Measurements from ENCODE around the gene IQGAP1. TPM values are rescaled to one million over a fixed set of nuclear protein-coding genes. Genes with fewer than 3 reads are reported as not detected.
"Not testable (repeated sequence)": the region's sequence is repeated elsewhere in the genome, so short reads cannot be mapped to it uniquely, and the experiment has no call there.

Gene IQGAP1
- total RNA-seq, 1 donor = 37.7 TPM

- no peak for DNase-seq (ENCODE audit: low read depth in 2 of 3, low spot score in 2 of 3)
Observed at GRCh38 chr15:90523373-90523772, 135.3 kb downstream of the IQGAP1 start.

GRCh38 chr15:90524018-90524803 is 136.2 kb downstream of the IQGAP1 start:
- not testable (repeated sequence) for DNase-seq (ENCODE audit: low read depth in 2 of 3, low spot score in 2 of 3)

- DNase-seq (ENCODE audit: low read depth in 2 of 3, low spot score in 2 of 3) = no peak
Observed at GRCh38 chr15:90529011-90529370, 140.9 kb downstream of the IQGAP1 start.

GRCh38 chr15:90529371-90530249 is 141.6 kb downstream of the IQGAP1 start, which contains the start of gene CRTC3:
CRTC3 (plus strand) TSS chr15:90529923; CDS start chr15:90530072, 149 bp downstream.
- DNase-seq (ENCODE audit: low read depth in 2 of 3, low spot score in 2 of 3) = peak; percentile 52 to 65 (median 61)

- peak in 2 of 3 donors; percentile 44 to 56 for DNase-seq (ENCODE audit: low read depth in 2 of 3, low spot score in 2 of 3)
Observed at GRCh38 chr15:90530250-90531051, 142.4 kb downstream of the IQGAP1 start.

- no peak for DNase-seq (ENCODE audit: low read depth in 2 of 3, low spot score in 2 of 3)
Observed at GRCh38 chr15:90531147-90531546, 143.1 kb downstream of the IQGAP1 start.

GRCh38 chr15:90535254-90535653 is 147.2 kb downstream of the IQGAP1 start:
- DNase-seq (ENCODE audit: low read depth in 2 of 3, low spot score in 2 of 3) = no peak

GRCh38 chr15:90539789-90540188 is 151.7 kb downstream of the IQGAP1 start:
- no peak for DNase-seq (ENCODE audit: low read depth in 2 of 3, low spot score in 2 of 3)

GRCh38 chr15:90540768-90541167 is 152.7 kb downstream of the IQGAP1 start:
- DNase-seq (ENCODE audit: low read depth in 2 of 3, low spot score in 2 of 3) = no peak

- DNase-seq (ENCODE audit: low read depth in 2 of 3, low spot score in 2 of 3) = peak in 1 of 3 donors; percentile 37
Observed at GRCh38 chr15:90545095-90545494, 157.1 kb downstream of the IQGAP1 start.

- DNase-seq (ENCODE audit: low read depth in 2 of 3, low spot score in 2 of 3) = peak in 1 of 3 donors; percentile 36
Observed at GRCh38 chr15:90547540-90547939, 159.5 kb downstream of the IQGAP1 start.

- peak in 1 of 3 donors; percentile 55 for DNase-seq (ENCODE audit: low read depth in 2 of 3, low spot score in 2 of 3)
Observed at GRCh38 chr15:90550919-90551318, 162.9 kb downstream of the IQGAP1 start.

Small RNA genes within 50 kb of the gene (small RNA-seq; reads per million reads assigned to genes)
- gene NDUFA3P4 = not detected

Other genes starting within 250 kb of the IQGAP1 start
- gene SEMA4B, start 186.9 kb upstream of the IQGAP1 start, total RNA-seq = 13.7 TPM
- gene CIB1, start 154.3 kb upstream of the IQGAP1 start, total RNA-seq = 31.0 TPM
- 9.4 TPM for gene GDPGP1, start 154.0 kb upstream of the IQGAP1 start, total RNA-seq
- under 0.01 TPM for gene TTLL13, start 138.7 kb upstream of the IQGAP1 start, total RNA-seq
- 31.0 TPM for gene NGRN, start 122.6 kb upstream of the IQGAP1 start, total RNA-seq
- gene ZNF774, start 36.0 kb upstream of the IQGAP1 start, total RNA-seq = 0.27 TPM
- 17.2 TPM for gene CRTC3, start 141.7 kb downstream of the IQGAP1 start, total RNA-seq

All from hematopoietic multipotent progenitor cell (in vitro differentiated cells).